Osteoblast (primary cell): Measurements from ENCODE around the gene ZMPSTE24. TPM values are rescaled to one million over a fixed set of nuclear protein-coding genes. Genes with fewer than 3 reads are reported as not detected.
A peak's percentile ranks its signal among the peaks of the same experiment; 100 is the strongest.

Experiments used
- DNase-seq: peaks from one replicate; pipeline ENCODE4 v3.0.0; 2011; ENCODE audit warnings: low spot score, mixed read lengths; ENCODE audit not compliant: insufficient read length; ENCODE audit errors: missing footprints
- H2AFZ ChIP-seq: 2 replicates; pipeline ENCODE4 v1.6.0; 2011; ENCODE audit warnings: mild to moderate bottlenecking, low read length
- H3K27ac ChIP-seq: 2 replicates; pipeline ENCODE4 v1.5.1; 2011; ENCODE audit warnings: mild to moderate bottlenecking, low read depth, low read length, moderate library complexity
- H3K27me3 ChIP-seq: 2 replicates; pipeline ENCODE4 v1.6.0; 2012; ENCODE audit warnings: mild to moderate bottlenecking, control low read depth, inconsistent platforms, low read length, moderate library complexity; ENCODE audit not compliant: insufficient read depth
- H3K36me3 ChIP-seq: 2 replicates; pipeline ENCODE4 v1.5.1; 2011; ENCODE audit warnings: mild to moderate bottlenecking, low read length, control low read depth, moderate library complexity; ENCODE audit not compliant: insufficient read depth
- H3K4me1 ChIP-seq: 2 replicates; pipeline ENCODE4 v1.5.1; 2011; ENCODE audit warnings: mild to moderate bottlenecking, low read length, control low read depth, moderate library complexity; ENCODE audit not compliant: insufficient read depth
- H3K4me2 ChIP-seq: 2 replicates; pipeline ENCODE4 v1.6.0; 2011; ENCODE audit warnings: mild to moderate bottlenecking, low read length; ENCODE audit not compliant: insufficient read depth
- H3K4me3 ChIP-seq: fragments of 200-600 bp; sonication (generic); 3 replicates; pipeline ENCODE4 v1.5.1; 2012; ENCODE audit warnings: mild to moderate bottlenecking, low read length, inconsistent platforms; ENCODE audit not compliant: insufficient read depth
- H3K79me2 ChIP-seq: 2 replicates; pipeline ENCODE4 v1.6.0; 2012; ENCODE audit warnings: mild to moderate bottlenecking, low read length, control low read depth, inconsistent platforms; ENCODE audit not compliant: insufficient read depth
- H3K9me3 ChIP-seq: 2 replicates; pipeline ENCODE4 v1.5.1; 2011; ENCODE audit warnings: low read depth, low read length, control low read depth
- H4K20me1 ChIP-seq: 2 replicates; pipeline ENCODE4 v1.6.0; 2012; ENCODE audit warnings: mild to moderate bottlenecking, low read length, control low read depth; ENCODE audit not compliant: insufficient read depth
- total RNA-seq: library from RNA; depleted of rRNA; stranded (reverse); fragments of >200 nt; gene quantifications from 2 replicates; pipeline ENCODE4 v1.2.3, GENCODE V29; 2012
- TF ChIP-seq, protein P1 (sequence below): IDR thresholded peaks from 2 replicates; pipeline ENCODE4 v1.5.1; 2011; ENCODE audit warnings: mild to moderate bottlenecking, low read depth, low read length, moderate library complexity; ENCODE audit errors: extremely low read depth

ZMPSTE24 gene
- total RNA-seq, 1 donor, result 72.4 TPM

GRCh38 chr1:40265919-40266318, 7.9 kb downstream of the ZMPSTE24 start:
- peaks cover 54% of the 10 kb centered on the region for H3K36me3 ChIP-seq
- no peaks in the 10 kb centered on the region for H3K27me3 ChIP-seq
- H2AFZ ChIP-seq, result no peak overlapping the region
- peaks cover 9% of the 10 kb centered on the region for H4K20me1 ChIP-seq
- peaks cover 38% of the 10 kb centered on the region for H3K4me1 ChIP-seq
- H3K4me3 ChIP-seq, result no peak overlapping the region
- no peaks in the 10 kb centered on the region for H3K9me3 ChIP-seq
- no peak for DNase-seq
- H3K4me2 ChIP-seq, result no peak overlapping the region
- TF ChIP-seq, protein P1, sequence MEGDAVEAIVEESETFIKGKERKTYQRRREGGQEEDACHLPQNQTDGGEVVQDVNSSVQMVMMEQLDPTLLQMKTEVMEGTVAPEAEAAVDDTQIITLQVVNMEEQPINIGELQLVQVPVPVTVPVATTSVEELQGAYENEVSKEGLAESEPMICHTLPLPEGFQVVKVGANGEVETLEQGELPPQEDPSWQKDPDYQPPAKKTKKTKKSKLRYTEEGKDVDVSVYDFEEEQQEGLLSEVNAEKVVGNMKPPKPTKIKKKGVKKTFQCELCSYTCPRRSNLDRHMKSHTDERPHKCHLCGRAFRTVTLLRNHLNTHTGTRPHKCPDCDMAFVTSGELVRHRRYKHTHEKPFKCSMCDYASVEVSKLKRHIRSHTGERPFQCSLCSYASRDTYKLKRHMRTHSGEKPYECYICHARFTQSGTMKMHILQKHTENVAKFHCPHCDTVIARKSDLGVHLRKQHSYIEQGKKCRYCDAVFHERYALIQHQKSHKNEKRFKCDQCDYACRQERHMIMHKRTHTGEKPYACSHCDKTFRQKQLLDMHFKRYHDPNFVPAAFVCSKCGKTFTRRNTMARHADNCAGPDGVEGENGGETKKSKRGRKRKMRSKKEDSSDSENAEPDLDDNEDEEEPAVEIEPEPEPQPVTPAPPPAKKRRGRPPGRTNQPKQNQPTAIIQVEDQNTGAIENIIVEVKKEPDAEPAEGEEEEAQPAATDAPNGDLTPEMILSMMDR, result no peak
- H3K79me2 ChIP-seq, result peaks cover 50% of the 10 kb centered on the region
- H3K27ac ChIP-seq, result peak overlapping the region; percentile 98

DNA sequence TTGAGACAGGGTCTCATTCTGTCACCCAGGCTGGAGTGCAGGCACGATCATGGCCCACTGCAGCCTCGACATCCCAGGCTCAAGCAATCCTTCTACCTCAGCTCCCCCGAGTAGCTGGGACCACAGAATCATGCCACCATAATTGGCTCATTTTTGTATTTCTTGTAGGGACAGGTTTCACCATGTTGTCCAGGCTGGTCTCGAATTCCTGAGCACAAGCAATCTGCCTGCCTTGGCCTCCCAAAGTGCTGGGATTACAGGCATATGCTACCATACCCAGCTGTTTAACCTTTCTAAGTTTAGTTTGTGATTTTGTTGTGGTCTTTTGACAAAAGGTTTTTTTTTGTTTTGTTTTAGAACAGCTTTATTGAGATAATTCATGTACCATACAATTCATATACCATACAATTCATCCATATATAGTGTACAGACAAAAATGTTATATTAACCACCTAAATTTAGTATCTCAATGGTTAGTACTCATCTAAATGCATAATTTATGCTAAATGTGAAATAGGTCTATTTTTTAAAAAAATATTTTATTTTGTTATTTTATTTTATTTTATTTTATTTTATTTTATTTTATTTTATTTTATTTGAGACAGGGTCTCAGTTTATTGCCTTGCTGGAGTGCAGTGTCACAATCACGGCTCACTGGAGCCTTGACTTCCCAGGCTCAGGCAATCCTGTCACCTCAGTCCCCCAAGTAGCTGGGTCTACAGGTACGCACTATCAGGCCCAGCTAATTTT, 8.9 kb downstream of the ZMPSTE24 start:
- H2AFZ ChIP-seq, result no peak overlapping the region
- H3K4me2 ChIP-seq, result peak overlapping the region; percentile 63
- H3K27ac ChIP-seq, result peak overlapping the region; percentile 98
- H3K79me2 ChIP-seq, result peaks cover 43% of the 10 kb centered on the region
- no peaks in the 10 kb centered on the region for H3K27me3 ChIP-seq
- peaks cover 38% of the 10 kb centered on the region for H3K4me1 ChIP-seq
- H3K4me3 ChIP-seq, result peak overlapping the region; percentile 36
- H4K20me1 ChIP-seq, result peaks cover 9% of the 10 kb centered on the region
- H3K36me3 ChIP-seq, result peaks cover 55% of the 10 kb centered on the region
- TF ChIP-seq, protein P1, result no peak
- no peak for DNase-seq
- H3K9me3 ChIP-seq, result no peaks in the 10 kb centered on the region

DNA sequence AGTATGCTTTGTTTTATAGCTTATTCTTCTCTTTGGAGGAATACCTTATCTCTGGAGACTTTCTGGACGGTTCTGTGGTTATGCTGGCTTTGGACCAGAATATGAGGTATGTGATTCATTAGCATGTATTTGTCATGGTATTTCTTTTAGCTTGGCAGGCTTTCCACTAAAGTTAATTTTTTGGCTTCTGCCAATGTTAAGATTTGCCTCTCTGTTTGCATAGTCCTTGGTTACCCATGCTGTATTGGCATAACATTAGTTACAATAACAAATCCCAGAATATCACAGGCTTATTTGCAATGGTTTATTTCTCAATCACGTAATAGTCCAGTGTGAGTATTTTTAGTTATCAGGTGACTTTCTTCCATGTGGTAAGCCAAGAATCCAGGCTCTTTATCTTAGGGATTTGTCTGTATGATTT, 9.7 kb downstream of the ZMPSTE24 start:
- peak overlapping the region; percentile 98 for H3K27ac ChIP-seq
- peak overlapping the region; percentile 64 for H3K4me2 ChIP-seq
- peaks cover 9% of the 10 kb centered on the region for H4K20me1 ChIP-seq
- peak; percentile 89 for DNase-seq
- H2AFZ ChIP-seq, result no peak overlapping the region
- TF ChIP-seq, protein P1, result no peak
- no peaks in the 10 kb centered on the region for H3K27me3 ChIP-seq
- H3K4me3 ChIP-seq, result no peak overlapping the region
- H3K4me1 ChIP-seq, result peaks cover 38% of the 10 kb centered on the region
- H3K9me3 ChIP-seq, result no peaks in the 10 kb centered on the region
- H3K79me2 ChIP-seq, result peaks cover 41% of the 10 kb centered on the region
- H3K36me3 ChIP-seq, result peaks cover 55% of the 10 kb centered on the region

- Histone ChIP-seq H3K4me3 (no peak overlapping the region), H3K36me3 (peaks cover 54% of the 10 kb centered on the region), H4K20me1 (peaks cover 9% of the 10 kb centered on the region), H3K27me3 (no peaks in the 10 kb centered on the region), H3K4me1 (peaks cover 38% of the 10 kb centered on the region), H3K9me3 (no peaks in the 10 kb centered on the region), H2AFZ (no peak overlapping the region), H3K4me2 (peak overlapping the region; percentile 64), H3K79me2 (peaks cover 40% of the 10 kb centered on the region), H3K27ac (peak overlapping the region; percentile 98)
- TF ChIP-seq, protein P1, result no peak
- no peak for DNase-seq
Measured at GRCh38 chr1:40268211-40268610, 10.2 kb downstream of the ZMPSTE24 start.
